CD4-positive, alpha-beta T cell treated with Interleukin-21 for 1 hour (primary cell): ENCODE data around the gene SOHLH1.

ENCODE experiments used
- DNase-seq: peaks from one replicate; pipeline ENCODE4 v3.0.0-alpha.2; 2020

SOHLH1 gene

GRCh38 chr9:135701959-135702721, 2.9 kb upstream of the SOHLH1 start, which contains the start of gene KCNT1:
TSS of gene KCNT1 (plus strand) at chr9:135702185. CDS start at chr9:135702259, 74 bp downstream.
- DNase-seq, result peak; percentile 40

GRCh38 chr9:135701067-135701958, 2.0 kb upstream of the SOHLH1 start:
- no peak for DNase-seq

DNA sequence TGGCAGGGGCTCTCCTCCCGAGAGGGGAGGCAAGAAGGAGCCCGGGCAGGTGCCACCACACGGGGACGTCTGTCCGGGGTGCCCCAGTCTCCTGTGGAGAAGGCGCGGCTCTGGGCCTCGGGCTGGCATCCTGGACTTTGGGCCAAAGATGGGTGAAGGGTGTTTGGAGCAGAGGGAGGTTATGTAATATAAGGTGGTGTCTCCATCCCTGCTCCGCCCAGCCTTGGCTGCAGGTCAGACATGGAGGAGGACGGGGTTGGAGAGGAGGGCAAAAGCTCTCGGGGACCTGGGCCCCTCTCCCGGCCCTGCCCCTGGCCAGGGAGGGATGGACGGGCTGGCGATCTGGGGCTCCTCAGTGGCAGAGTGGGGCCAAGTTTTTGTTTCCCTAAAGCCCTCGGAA, 1.2 kb upstream of the SOHLH1 start:
- no peak for DNase-seq

DNA sequence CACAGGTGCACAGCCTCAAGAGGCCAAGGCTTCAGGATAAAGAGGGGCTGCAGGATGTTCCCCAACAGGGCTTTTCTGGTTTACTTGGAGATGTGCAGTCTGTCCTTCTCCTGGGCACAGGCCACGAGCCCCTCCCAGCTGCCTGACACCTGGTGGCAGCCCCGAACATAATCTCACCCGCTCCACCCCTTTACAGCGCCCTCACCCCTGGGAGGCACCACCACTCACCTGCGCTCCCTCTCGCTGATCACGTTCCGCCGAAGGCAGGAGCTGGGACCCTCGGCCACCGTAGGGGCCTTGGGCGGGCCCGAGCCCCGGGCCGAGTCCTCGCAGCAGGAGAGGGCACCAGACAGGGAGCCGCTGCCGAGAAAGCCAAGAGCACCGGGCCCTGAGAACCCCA, 514 bp downstream of the SOHLH1 start:
- DNase-seq, result no peak

- no peak for DNase-seq
Measured at GRCh38 chr9:135698236-135698635, 1.0 kb downstream of the SOHLH1 start.

DNA sequence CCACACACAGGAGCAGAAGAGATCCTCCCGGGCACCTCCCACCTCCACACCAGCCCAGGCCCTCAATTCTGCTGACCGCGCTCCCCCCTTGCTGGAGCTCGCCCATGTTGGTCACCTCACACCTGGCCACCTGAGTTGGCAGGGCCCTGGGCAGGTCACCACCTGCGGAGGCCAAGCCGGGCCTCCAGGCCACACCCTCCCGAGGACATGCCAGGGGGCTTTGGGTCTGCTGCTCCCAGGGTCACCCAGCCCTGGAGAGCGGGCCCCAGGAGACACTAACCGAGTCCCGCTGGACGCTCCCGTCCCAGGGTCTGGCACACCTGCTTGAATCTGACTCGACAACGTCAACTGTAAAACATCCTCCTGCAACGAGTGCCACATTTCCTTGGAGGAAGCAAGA, 2.1 kb downstream of the SOHLH1 start:
- DNase-seq, result no peak

GRCh38 chr9:135696446-135696845, 2.8 kb downstream of the SOHLH1 start:
- DNase-seq, result no peak

GRCh38 chr9:135695642-135696041, 3.6 kb downstream of the SOHLH1 start:
- DNase-seq, result no peak

GRCh38 chr9:135695036-135695435, 4.2 kb downstream of the SOHLH1 start:
- DNase-seq, result no peak

- DNase-seq, result no peak
Measured at GRCh38 chr9:135694414-135694813, 4.9 kb downstream of the SOHLH1 start.

DNA sequence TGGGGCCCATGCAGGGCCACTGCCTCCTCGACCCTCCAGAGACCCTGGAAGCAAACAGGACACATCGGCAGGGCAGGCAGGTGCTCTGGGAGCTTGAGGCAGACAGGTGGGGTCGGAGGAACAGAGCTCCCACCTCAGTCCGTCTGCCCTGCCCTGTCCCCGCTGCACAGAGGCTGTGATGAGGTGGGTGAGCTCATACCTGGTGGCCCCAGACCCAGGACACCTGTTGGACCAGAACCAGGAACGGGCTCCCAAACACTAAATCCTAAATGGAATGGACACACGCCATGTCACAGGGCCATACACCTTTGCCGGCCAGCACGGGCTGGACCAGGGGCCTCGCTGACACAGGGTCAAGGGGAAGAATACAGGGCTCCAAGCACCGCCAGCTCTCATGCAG, 5.5 kb downstream of the SOHLH1 start:
- DNase-seq, result no peak

GRCh38 chr9:135693265-135693664, 6.0 kb downstream of the SOHLH1 start:
- DNase-seq, result no peak

GRCh38 chr9:135692410-135692809, 6.9 kb downstream of the SOHLH1 start:
- DNase-seq, result no peak

- no peak for DNase-seq
Measured at GRCh38 chr9:135690836-135691570, 8.3 kb downstream of the SOHLH1 start.

DNA sequence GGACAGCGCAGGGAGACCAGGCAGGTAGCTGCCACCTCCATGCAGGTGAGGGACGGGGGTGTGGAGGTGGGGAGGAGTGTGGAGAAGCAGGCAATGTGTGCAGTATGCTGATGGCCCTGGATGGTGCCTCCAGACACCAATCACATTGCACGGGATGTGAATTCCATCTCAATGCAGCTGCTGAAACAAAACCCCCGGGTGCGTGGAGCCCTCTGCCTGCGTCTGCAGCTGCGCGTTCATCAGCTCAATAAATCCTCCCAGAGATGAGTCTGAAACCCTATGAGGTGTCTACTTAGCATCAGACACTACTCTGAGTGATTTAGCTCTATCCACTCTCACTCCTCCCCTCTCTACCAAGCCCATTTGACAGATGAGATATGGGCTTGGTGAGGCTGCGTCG, 10.3 kb downstream of the SOHLH1 start:
- no peak for DNase-seq

DNA sequence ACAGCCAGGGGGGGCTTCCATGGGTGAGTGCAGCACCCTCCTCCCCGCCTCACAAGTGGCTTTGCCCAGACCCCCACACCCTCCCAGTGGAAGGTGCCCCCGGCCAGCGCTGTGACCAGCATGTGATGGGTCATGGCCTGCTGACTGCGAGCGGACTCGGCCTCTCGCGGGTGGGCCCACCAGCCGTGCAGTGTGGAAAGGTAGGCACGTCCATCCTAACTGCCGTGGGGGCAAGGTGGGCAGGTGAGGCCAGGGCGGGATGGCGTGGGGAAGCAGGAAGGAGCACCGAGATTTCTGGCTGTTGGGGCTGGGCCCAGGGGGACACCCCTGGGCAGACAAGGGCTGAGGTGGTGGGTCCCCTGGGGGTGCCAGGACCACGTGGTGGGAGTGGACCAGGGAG, 12.1 kb downstream of the SOHLH1 start:
- no peak for DNase-seq

GRCh38 chr9:135684691-135685090, 14.6 kb downstream of the SOHLH1 start:
- no peak for DNase-seq

- DNase-seq, result no peak
Measured at GRCh38 chr9:135683401-135684034, 15.8 kb downstream of the SOHLH1 start.

GRCh38 chr9:135681161-135681560, 18.1 kb downstream of the SOHLH1 start:
- DNase-seq, result no peak

GRCh38 chr9:135680056-135680455, 19.2 kb downstream of the SOHLH1 start:
- DNase-seq, result no peak

- DNase-seq, result no peak
Measured at GRCh38 chr9:135678236-135679017, 20.9 kb downstream of the SOHLH1 start.

DNA sequence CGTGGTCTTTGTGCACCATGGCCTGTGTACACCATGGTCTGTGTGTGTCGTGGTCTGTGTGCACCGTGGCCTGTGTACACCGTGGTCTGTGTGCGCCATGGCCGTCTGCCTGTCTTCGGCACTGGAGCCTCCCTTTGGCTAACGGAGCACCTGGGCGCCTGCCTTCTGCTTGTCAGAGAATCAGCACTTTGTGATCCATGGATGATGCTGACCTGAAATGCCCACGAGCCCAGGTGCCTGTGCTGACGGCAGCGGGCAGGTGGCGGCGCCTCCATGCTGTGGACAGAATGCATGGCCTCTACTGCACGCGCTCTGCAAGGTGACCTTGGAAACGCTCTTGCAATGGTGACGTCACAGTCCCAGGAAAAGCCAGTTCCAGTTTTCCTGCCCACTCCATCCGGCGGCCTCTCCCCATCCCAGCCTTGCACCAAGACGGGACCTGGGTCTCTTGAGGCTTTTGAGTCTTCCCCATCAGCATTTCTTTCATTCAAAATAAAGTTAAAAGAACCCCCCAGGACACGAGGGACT, 21.6 kb downstream of the SOHLH1 start:
- DNase-seq, result no peak
